ENCODE results near the gene GNAI1.

Gene GNAI1

DNA sequence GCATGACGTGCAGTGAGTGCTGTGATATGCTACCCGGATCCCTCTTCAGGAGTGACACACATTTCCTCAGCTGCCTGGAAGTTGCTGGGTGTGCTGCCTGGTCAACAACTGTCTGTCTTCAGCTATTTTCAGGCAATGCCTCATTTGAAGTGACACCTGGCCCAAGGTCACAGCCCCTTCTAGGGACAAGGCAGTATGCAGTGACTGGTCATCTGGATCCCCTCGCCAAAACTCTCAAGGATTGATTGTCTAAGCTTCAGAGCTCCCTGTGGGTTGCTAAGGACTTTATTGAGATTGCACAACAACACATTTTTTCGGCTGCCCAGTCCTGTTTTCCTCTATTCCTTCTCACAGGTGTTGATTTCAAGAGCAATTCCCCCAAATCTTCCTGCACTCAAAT, 108.8 kb downstream of the GNAI1 start:
- DNase-seq (no peak), ATAC-seq (ENCODE audit: insufficient read depth, low read depth) (no peak)
- Histone ChIP-seq H3K9me3 (ENCODE audit: insufficient read depth, low read length, severe bottlenecking) (no peaks in the 10 kb centered on the region), H3K9ac (ENCODE audit: low read depth, low read length) (no peak overlapping the region), H3K4me2 (ENCODE audit: insufficient read depth, low read length) (no peak overlapping the region), H3K4me3 (ENCODE audit: low read depth in 1 of 2, low read length in 2 of 2) (no peak overlapping the region), H3K36me3 (ENCODE audit: insufficient read depth, low read length) (no peaks in the 10 kb centered on the region), H3K79me2 (ENCODE audit: insufficient read depth, low read length) (no peaks in the 10 kb centered on the region), H4K20me1 (ENCODE audit: insufficient read depth, low read length) (no peaks in the 10 kb centered on the region), H3K4me1 (ENCODE audit: insufficient read depth, low read length) (no peaks in the 10 kb centered on the region), H2AFZ (ENCODE audit: low read depth, low read length) (no peak overlapping the region), H3K27me3 (ENCODE audit: insufficient read depth, low read length, poor library complexity) (no peaks in the 10 kb centered on the region), H3K27ac (ENCODE audit: low read length) (no peak overlapping the region)
- TF ChIP-seq, protein P1, sequence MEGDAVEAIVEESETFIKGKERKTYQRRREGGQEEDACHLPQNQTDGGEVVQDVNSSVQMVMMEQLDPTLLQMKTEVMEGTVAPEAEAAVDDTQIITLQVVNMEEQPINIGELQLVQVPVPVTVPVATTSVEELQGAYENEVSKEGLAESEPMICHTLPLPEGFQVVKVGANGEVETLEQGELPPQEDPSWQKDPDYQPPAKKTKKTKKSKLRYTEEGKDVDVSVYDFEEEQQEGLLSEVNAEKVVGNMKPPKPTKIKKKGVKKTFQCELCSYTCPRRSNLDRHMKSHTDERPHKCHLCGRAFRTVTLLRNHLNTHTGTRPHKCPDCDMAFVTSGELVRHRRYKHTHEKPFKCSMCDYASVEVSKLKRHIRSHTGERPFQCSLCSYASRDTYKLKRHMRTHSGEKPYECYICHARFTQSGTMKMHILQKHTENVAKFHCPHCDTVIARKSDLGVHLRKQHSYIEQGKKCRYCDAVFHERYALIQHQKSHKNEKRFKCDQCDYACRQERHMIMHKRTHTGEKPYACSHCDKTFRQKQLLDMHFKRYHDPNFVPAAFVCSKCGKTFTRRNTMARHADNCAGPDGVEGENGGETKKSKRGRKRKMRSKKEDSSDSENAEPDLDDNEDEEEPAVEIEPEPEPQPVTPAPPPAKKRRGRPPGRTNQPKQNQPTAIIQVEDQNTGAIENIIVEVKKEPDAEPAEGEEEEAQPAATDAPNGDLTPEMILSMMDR (IDR thresholded peaks at IDR 0.05; ENCODE audit: borderline replicate concordance, extremely low read depth, low read length, poor library complexity, severe bottlenecking), result no peak
- no peak for TF ChIP-seq EZH2 (IDR thresholded peaks at IDR 0.05; ENCODE audit: borderline replicate concordance, low read depth, low read length, severe bottlenecking)

DNA sequence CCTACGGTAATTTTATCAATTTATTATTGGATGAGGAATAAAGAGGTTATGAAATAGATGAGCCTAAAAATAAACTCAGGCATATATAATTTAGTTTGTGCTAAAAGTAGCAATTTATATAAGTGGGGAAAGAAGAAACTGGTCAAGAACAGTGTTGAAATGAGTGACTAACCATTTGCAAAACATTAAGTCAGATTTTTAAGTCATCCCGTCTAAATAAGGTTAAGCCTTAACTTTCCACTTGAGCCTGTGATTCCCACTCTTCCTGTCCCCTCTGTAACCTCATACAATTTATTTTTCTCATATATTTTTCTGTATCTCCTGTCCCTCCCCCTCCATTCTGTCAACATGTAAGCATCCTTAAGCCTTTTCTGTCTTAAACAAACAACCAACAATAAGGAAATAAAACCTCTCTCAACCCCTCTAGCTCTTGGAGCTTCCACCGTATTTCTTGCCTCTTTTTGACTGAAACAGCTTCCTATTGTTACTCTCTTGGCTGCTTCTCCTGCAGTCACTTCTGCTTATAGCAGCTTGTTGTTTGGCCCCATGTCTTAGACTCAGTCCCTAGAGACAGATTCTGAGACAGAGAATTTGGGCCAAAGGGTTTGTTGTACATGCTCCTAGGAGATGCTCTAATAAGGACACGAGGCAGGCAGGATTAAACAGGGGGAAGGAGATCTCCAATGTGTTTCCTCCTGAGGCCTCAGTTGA, 109.7 kb downstream of the GNAI1 start:
- H3K9ac ChIP-seq (ENCODE audit: low read depth, low read length), result no peak overlapping the region
- no peak for TF ChIP-seq EZH2 (IDR thresholded peaks at IDR 0.05; ENCODE audit: borderline replicate concordance, low read depth, low read length, severe bottlenecking)
- TF ChIP-seq, protein P1 (IDR thresholded peaks at IDR 0.05; ENCODE audit: borderline replicate concordance, extremely low read depth, low read length, poor library complexity, severe bottlenecking), result no peak
- H2AFZ ChIP-seq (ENCODE audit: low read depth, low read length), result no peak overlapping the region
- no peak overlapping the region for H3K4me2 ChIP-seq (ENCODE audit: insufficient read depth, low read length)
- DNase-seq, result no peak
- H3K36me3 ChIP-seq (ENCODE audit: insufficient read depth, low read length), result no peaks in the 10 kb centered on the region
- no peaks in the 10 kb centered on the region for H3K27me3 ChIP-seq (ENCODE audit: insufficient read depth, low read length, poor library complexity)
- H3K4me1 ChIP-seq (ENCODE audit: insufficient read depth, low read length), result peaks cover 3% of the 10 kb centered on the region; the same call in 1 of the 2 replicates
- no peaks in the 10 kb centered on the region for H3K9me3 ChIP-seq (ENCODE audit: insufficient read depth, low read length, severe bottlenecking)
- H3K4me3 ChIP-seq (ENCODE audit: low read depth in 1 of 2, low read length in 2 of 2), result no peak overlapping the region
- H3K27ac ChIP-seq (ENCODE audit: low read length), result no peak overlapping the region
- H3K79me2 ChIP-seq (ENCODE audit: insufficient read depth, low read length), result no peaks in the 10 kb centered on the region
- H4K20me1 ChIP-seq (ENCODE audit: insufficient read depth, low read length), result no peaks in the 10 kb centered on the region
- ATAC-seq (ENCODE audit: insufficient read depth, low read depth), result no peak

DNA sequence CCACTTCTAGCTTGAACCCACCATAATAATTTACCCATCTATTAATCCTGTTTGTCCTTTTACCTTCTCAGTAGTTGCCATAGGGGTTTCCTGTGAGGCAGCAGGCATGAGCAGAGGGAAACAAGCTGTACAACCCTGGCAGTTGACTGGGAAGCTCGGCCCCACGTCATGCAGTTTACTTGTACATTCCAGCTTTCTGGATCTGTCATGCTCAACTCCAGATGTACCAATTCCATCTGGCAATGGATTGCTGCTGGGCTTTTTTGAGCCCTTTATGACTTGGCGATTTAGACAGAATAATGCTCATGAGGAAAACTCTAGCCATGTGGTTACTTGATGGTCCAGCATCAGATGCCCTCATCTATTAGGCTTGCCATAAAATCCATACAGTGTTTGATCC, 112.5 kb downstream of the GNAI1 start:
- no peak overlapping the region for H3K9ac ChIP-seq (ENCODE audit: low read depth, low read length)

More for the DNA sequence above, 112.5 kb downstream of the GNAI1 start:
- H3K4me3 ChIP-seq (ENCODE audit: low read depth in 1 of 2, low read length in 2 of 2), result no peak overlapping the region
- no peak overlapping the region for H3K4me2 ChIP-seq (ENCODE audit: insufficient read depth, low read length)
- H2AFZ ChIP-seq (ENCODE audit: low read depth, low read length), result no peak overlapping the region
- peaks cover 16% of the 10 kb centered on the region for H3K4me1 ChIP-seq (ENCODE audit: insufficient read depth, low read length)
- TF ChIP-seq, protein P1 (IDR thresholded peaks at IDR 0.05; ENCODE audit: borderline replicate concordance, extremely low read depth, low read length, poor library complexity, severe bottlenecking), result no peak
- no peak for TF ChIP-seq EZH2 (IDR thresholded peaks at IDR 0.05; ENCODE audit: borderline replicate concordance, low read depth, low read length, severe bottlenecking)
- H3K9me3 ChIP-seq (ENCODE audit: insufficient read depth, low read length, severe bottlenecking), result no peaks in the 10 kb centered on the region
- H3K27ac ChIP-seq (ENCODE audit: low read length), result no peak overlapping the region
- no peaks in the 10 kb centered on the region for H3K79me2 ChIP-seq (ENCODE audit: insufficient read depth, low read length)
- no peaks in the 10 kb centered on the region for H3K27me3 ChIP-seq (ENCODE audit: insufficient read depth, low read length, poor library complexity)
- no peak for DNase-seq
- no peak for ATAC-seq (ENCODE audit: insufficient read depth, low read depth)
- H3K36me3 ChIP-seq (ENCODE audit: insufficient read depth, low read length), result no peaks in the 10 kb centered on the region
- H4K20me1 ChIP-seq (ENCODE audit: insufficient read depth, low read length), result no peaks in the 10 kb centered on the region
